Large intestine (tissue), 3 donors: ENCODE results near the gene H1-8. TPM values are rescaled to one million over a fixed set of nuclear protein-coding genes. Genes with fewer than 3 reads are reported as not detected.
A peak's percentile ranks its signal among the peaks of the same experiment; 100 is the strongest.

Source experiments
- DNase-seq, 2 donors: peaks; one replicate each; pipeline versions ENCODE4 v3.0.0 to v3.0.0-alpha.2; 2013
- H3K27ac ChIP-seq: one replicate; pipeline ENCODE4 v1.5.1; 2013; ENCODE audit warnings: low read length
- H3K27me3 ChIP-seq: 2 replicates; pipeline ENCODE4 v1.6.1; 2013; ENCODE audit warnings: low read length; ENCODE audit not compliant: control insufficient read depth, insufficient read depth
- H3K36me3 ChIP-seq: 2 replicates; pipeline ENCODE4 v1.6.1; 2013; ENCODE audit warnings: low read length; ENCODE audit not compliant: control insufficient read depth, insufficient read depth
- H3K4me1 ChIP-seq: one replicate; pipeline ENCODE4 v1.6.1; 2013; ENCODE audit warnings: low read length; ENCODE audit not compliant: control insufficient read depth, insufficient read depth
- H3K4me3 ChIP-seq: one replicate; pipeline ENCODE4 v1.5.1; 2013; ENCODE audit warnings: low read length
- H3K9me3 ChIP-seq: one replicate; pipeline ENCODE4 v1.6.1; 2013; ENCODE audit warnings: mild to moderate bottlenecking, low read depth, low read length, moderate library complexity; ENCODE audit not compliant: control insufficient read depth
- WGBS: methylation state at CpG from one replicate; pipeline ENCODE4 v1.1.5; 2013; ENCODE audit warnings: low lambda C conversion rate; ENCODE audit not compliant: insufficient coverage; 5-methylcytosine and 5-hydroxymethylcytosine counted together
- polyA plus RNA-seq: library from polyadenylated mRNA; unstranded; fragments of 120-200 nt; gene quantifications from one replicate; pipeline ENCODE4 v1.2.1, GENCODE V29; 2013

Gene H1-8
- polyA plus RNA-seq, 1 donor: not detected

GRCh38 chr3:129556358-129556695 is 13.4 kb downstream of the H1-8 start:
- no peak for DNase-seq
- Histone ChIP-seq H3K27ac (no peak overlapping the region), H3K4me3 (no peak overlapping the region), H3K4me1 (peaks cover 15% of the 10 kb centered on the region), H3K27me3 (no peaks in the 10 kb centered on the region), H3K36me3 (peaks cover 12% of the 10 kb centered on the region), H3K9me3 (no peaks in the 10 kb centered on the region)
- no CpG with 5 or more reads among the region's 15 CpGs for WGBS

GRCh38 chr3:129556890-129557547 is 14.0 kb downstream of the H1-8 start:
- WGBS: no CpG with 5 or more reads among the region's 31 CpGs
- Histone ChIP-seq H3K27ac (no peak overlapping the region), H3K4me1 (peaks cover 16% of the 10 kb centered on the region), H3K27me3 (no peaks in the 10 kb centered on the region), H3K36me3 (peaks cover 12% of the 10 kb centered on the region), H3K4me3 (no peak overlapping the region), H3K9me3 (no peaks in the 10 kb centered on the region)
- DNase-seq: no peak

GRCh38 chr3:129557548-129557894 is 14.5 kb downstream of the H1-8 start:
- Histone ChIP-seq H3K36me3 (peaks cover 14% of the 10 kb centered on the region), H3K27me3 (no peaks in the 10 kb centered on the region), H3K27ac (no peak overlapping the region), H3K4me1 (peaks cover 16% of the 10 kb centered on the region), H3K4me3 (no peak overlapping the region), H3K9me3 (no peaks in the 10 kb centered on the region)
- DNase-seq: no peak
- WGBS: no CpG with 5 or more reads among the region's 11 CpGs

- no peak overlapping the region for H3K4me3 ChIP-seq
- peaks cover 18% of the 10 kb centered on the region for H3K36me3 ChIP-seq
- no peaks in the 10 kb centered on the region for H3K9me3 ChIP-seq
- H3K4me1 ChIP-seq: peaks cover 16% of the 10 kb centered on the region
- no peak for DNase-seq
- WGBS: 100% methylated on average over 1 of the region's 15 CpGs
- H3K27me3 ChIP-seq: no peaks in the 10 kb centered on the region
- no peak overlapping the region for H3K27ac ChIP-seq
Observed at GRCh38 chr3:129558081-129558771, 15.3 kb downstream of the H1-8 start.

GRCh38 chr3:129558772-129559564 is 16.0 kb downstream of the H1-8 start:
- peaks cover 18% of the 10 kb centered on the region for H3K36me3 ChIP-seq

GRCh38 chr3:129559565-129560079 is 16.6 kb downstream of the H1-8 start:
- no peaks in the 10 kb centered on the region for H3K9me3 ChIP-seq
- no peaks in the 10 kb centered on the region for H3K27me3 ChIP-seq
- peak overlapping the region; percentile 59 for H3K27ac ChIP-seq
- peaks cover 18% of the 10 kb centered on the region for H3K36me3 ChIP-seq
- no peak overlapping the region for H3K4me3 ChIP-seq
- peaks cover 16% of the 10 kb centered on the region for H3K4me1 ChIP-seq
- 100% methylated on average over 1 of the region's 20 CpGs for WGBS
- DNase-seq: no peak

More at GRCh38 chr3:129558772-129559564, 16.0 kb downstream of the H1-8 start:
- Histone ChIP-seq H3K27ac (no peak overlapping the region), H3K9me3 (no peaks in the 10 kb centered on the region), H3K27me3 (no peaks in the 10 kb centered on the region), H3K4me1 (peaks cover 16% of the 10 kb centered on the region), H3K4me3 (no peak overlapping the region)
- WGBS: no CpG with 5 or more reads among the region's 11 CpGs
- DNase-seq: no peak

- H3K36me3 ChIP-seq: peaks cover 21% of the 10 kb centered on the region
- peaks cover 16% of the 10 kb centered on the region for H3K4me1 ChIP-seq
- H3K9me3 ChIP-seq: no peaks in the 10 kb centered on the region
- H3K27ac ChIP-seq: peak overlapping the region; percentile 59
- no peaks in the 10 kb centered on the region for H3K27me3 ChIP-seq
- 0% methylated on average over 1 of the region's 16 CpGs for WGBS
- no peak overlapping the region for H3K4me3 ChIP-seq
- DNase-seq: peak in 1 of 2 donors; percentile 28
Observed at GRCh38 chr3:129560269-129560787, 17.4 kb downstream of the H1-8 start.

- peak; percentile 53 to 57 for DNase-seq
- H3K4me1 ChIP-seq: peaks cover 16% of the 10 kb centered on the region
- H3K36me3 ChIP-seq: peaks cover 20% of the 10 kb centered on the region
- no peak overlapping the region for H3K4me3 ChIP-seq
- peak overlapping the region; percentile 59 for H3K27ac ChIP-seq
- 83% methylated on average over 2 of the region's 18 CpGs for WGBS
- H3K9me3 ChIP-seq: no peaks in the 10 kb centered on the region
- H3K27me3 ChIP-seq: no peaks in the 10 kb centered on the region
Observed at GRCh38 chr3:129560911-129561594, 18.1 kb downstream of the H1-8 start.

- DNase-seq: no peak
- no CpG with 5 or more reads among the region's 18 CpGs for WGBS
- Histone ChIP-seq H3K27me3 (no peaks in the 10 kb centered on the region), H3K27ac (peak overlapping the region; percentile 59), H3K4me3 (no peak overlapping the region), H3K36me3 (peaks cover 15% of the 10 kb centered on the region), H3K9me3 (no peaks in the 10 kb centered on the region), H3K4me1 (peaks cover 16% of the 10 kb centered on the region)
Observed at GRCh38 chr3:129561619-129562248, 18.8 kb downstream of the H1-8 start.
